ENCODE measurements around the gene FBXO39. TPM values are rescaled to one million over a fixed set of nuclear protein-coding genes. Genes with fewer than 3 reads are reported as not detected.
"Not testable (repeated sequence)": the region's sequence is repeated elsewhere in the genome, so short reads cannot be mapped to it uniquely, and the experiment has no call there.

FBXO39 gene
- total and polyA plus RNA-seq, 7 donors = 0.52 TPM; not detected in 6

DNA sequence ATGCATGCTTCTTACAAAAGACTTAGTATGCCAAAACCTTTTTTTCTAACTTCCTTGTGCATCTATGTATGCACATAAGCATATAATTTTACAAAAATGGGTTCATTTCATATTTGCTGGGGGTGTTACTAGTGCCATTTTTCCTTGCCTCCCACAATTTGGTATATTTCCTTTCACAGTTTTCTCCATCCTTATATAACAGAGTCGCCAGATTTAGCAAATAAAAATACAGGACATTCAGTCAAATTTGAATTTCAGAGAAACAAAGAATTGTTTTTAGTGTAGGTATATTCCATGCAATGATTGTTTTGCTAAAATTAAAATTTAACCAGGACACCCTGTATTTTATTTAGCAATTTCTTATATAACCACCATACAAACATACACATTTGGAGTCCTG lies 4.0 kb upstream of the FBXO39 start:
- no peak overlapping the region for H3K4me3 ChIP-seq
- H3K9me3 ChIP-seq = peaks cover 6 to 26% (median 15%) of the 10 kb centered on the region in 4 donors
- H3K4me1 ChIP-seq = peaks cover 0 to 8% (median 3%) of the 10 kb centered on the region in 4 donors
- peaks cover 0 to 30% (median 8%) of the 10 kb centered on the region in 3 donors for H3K27me3 ChIP-seq
- peaks cover 26 to 73% (median 49%) of the 10 kb centered on the region in 4 donors for H3K36me3 ChIP-seq
- intact Hi-C loops (cut with DNase I) = no loop called here
- no peak overlapping the region for H3K27ac ChIP-seq
- 94 to 99% methylated on average over 1 of the region's 1 CpG for WGBS, 2 donors
- TF ChIP-seq POLR2A (IDR thresholded peaks at IDR 0.05) = no peak
- TF ChIP-seq, protein P1, sequence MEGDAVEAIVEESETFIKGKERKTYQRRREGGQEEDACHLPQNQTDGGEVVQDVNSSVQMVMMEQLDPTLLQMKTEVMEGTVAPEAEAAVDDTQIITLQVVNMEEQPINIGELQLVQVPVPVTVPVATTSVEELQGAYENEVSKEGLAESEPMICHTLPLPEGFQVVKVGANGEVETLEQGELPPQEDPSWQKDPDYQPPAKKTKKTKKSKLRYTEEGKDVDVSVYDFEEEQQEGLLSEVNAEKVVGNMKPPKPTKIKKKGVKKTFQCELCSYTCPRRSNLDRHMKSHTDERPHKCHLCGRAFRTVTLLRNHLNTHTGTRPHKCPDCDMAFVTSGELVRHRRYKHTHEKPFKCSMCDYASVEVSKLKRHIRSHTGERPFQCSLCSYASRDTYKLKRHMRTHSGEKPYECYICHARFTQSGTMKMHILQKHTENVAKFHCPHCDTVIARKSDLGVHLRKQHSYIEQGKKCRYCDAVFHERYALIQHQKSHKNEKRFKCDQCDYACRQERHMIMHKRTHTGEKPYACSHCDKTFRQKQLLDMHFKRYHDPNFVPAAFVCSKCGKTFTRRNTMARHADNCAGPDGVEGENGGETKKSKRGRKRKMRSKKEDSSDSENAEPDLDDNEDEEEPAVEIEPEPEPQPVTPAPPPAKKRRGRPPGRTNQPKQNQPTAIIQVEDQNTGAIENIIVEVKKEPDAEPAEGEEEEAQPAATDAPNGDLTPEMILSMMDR (IDR thresholded peaks at IDR 0.05) = no peak
- no peak for TF ChIP-seq POLR2AphosphoS5 (IDR thresholded peaks at IDR 0.05)
- TF ChIP-seq EP300 (IDR thresholded peaks at IDR 0.05) = no peak
- DNase-seq = no peak

GRCh38 chr17:6774906-6775305 lies 1.1 kb upstream of the FBXO39 start:
- H3K4me3 ChIP-seq; H3K27ac ChIP-seq; DNase-seq; intact Hi-C loops (cut with DNase I); H3K4me1 ChIP-seq: not testable (repeated sequence)
- Histone ChIP-seq H3K27me3 (peaks cover 0 to 43% (median 8%) of the 10 kb centered on the region in 3 donors), H3K9me3 (peaks cover 0 to 14% (median 8%) of the 10 kb centered on the region in 4 donors), H3K36me3 (peaks cover 21 to 44% (median 31%) of the 10 kb centered on the region in 4 donors)
- 96 to 97% methylated on average over 8 of the region's 8 CpGs for WGBS, 2 donors

DNA sequence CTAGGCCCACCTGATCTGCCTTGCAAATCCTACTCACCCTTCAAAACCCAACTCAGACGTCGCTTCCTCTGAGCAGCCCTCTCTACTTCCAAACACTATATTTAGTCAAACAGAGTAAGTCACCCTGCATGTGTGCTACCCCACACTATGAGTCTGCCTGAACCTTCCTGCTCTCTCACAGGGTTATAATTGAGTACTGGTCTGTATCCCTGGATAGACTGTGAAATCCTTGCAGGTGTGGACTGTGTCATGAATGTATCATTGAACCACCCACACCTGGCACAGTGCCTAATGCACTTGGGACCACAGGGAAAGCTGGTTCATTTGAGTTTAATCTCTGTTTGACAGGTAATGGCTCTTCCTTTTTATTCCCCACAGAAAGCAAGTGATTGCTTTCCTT lies 3.4 kb downstream of the FBXO39 start:
- peaks cover 0 to 7% (median 4%) of the 10 kb centered on the region in 4 donors for H3K9me3 ChIP-seq
- H3K4me1 ChIP-seq = peaks cover 0 to 8% (median 3%) of the 10 kb centered on the region in 4 donors
- no peak for DNase-seq
- TF ChIP-seq, protein P1 (IDR thresholded peaks at IDR 0.05) = no peak
- no peak for TF ChIP-seq EP300 (IDR thresholded peaks at IDR 0.05)
- TF ChIP-seq POLR2A (IDR thresholded peaks at IDR 0.05) = no peak
- TF ChIP-seq POLR2AphosphoS5 (IDR thresholded peaks at IDR 0.05) = no peak
- H3K27me3 ChIP-seq = peaks cover 0 to 54% (median 8%) of the 10 kb centered on the region in 3 donors
- H3K4me3 ChIP-seq = no peak overlapping the region
- H3K27ac ChIP-seq = no peak overlapping the region
- intact Hi-C loops (cut with DNase I) = no loop called here
- no peaks in the 10 kb centered on the region for H3K36me3 ChIP-seq
- 63 to 80% methylated on average over 2 of the region's 2 CpGs for WGBS, 2 donors

DNA sequence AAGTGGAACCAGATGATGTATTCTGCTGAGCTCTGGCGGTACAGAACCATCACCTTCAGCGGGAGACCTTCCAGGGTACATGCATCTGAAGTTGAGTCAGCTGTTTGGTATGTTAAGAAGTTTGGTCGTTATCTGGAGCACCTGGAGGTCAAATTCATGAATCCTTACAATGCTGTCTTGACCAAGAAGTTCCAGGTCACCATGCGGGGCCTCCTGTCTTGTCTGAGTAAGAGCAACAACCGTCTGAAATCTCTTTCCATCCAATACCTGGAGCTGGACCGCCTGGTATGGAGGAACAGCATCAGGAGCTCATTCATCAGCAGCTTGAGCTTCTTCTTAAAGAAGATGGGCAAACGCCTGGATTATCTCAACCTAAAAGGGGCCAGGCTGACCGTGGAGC lies 4.0 kb downstream of the FBXO39 start:
- no peak for DNase-seq
- Histone ChIP-seq H3K27me3 (peaks cover 0 to 48% (median 8%) of the 10 kb centered on the region in 3 donors), H3K4me1 (peaks cover 0 to 8% (median 3%) of the 10 kb centered on the region in 4 donors), H3K4me3 (no peak overlapping the region), H3K9me3 (peaks cover 0 to 3% (median under 1%) of the 10 kb centered on the region in 4 donors), H3K36me3 (no peaks in the 10 kb centered on the region), H3K27ac (no peak overlapping the region)
- intact Hi-C loops (cut with DNase I) = no loop called here
- WGBS, 2 donors = 82 to 86% methylated on average over 8 of the region's 8 CpGs
- TF ChIP-seq EP300 (IDR thresholded peaks at IDR 0.05) (no peak), POLR2A (IDR thresholded peaks at IDR 0.05) (no peak), POLR2AphosphoS5 (IDR thresholded peaks at IDR 0.05) (no peak)
- TF ChIP-seq, protein P1 (IDR thresholded peaks at IDR 0.05) = no peak

GRCh38 chr17:6780886-6781285 lies 4.9 kb downstream of the FBXO39 start:
- TF ChIP-seq, protein P1 (IDR thresholded peaks at IDR 0.05) = no peak
- TF ChIP-seq POLR2AphosphoS5 (IDR thresholded peaks at IDR 0.05) (no peak), POLR2A (IDR thresholded peaks at IDR 0.05) (no peak), EP300 (IDR thresholded peaks at IDR 0.05) (no peak)
- Histone ChIP-seq H3K4me1 (peaks cover 0 to 4% (median 2%) of the 10 kb centered on the region in 4 donors), H3K9me3 (peaks cover 0 to 5% (median 0%) of the 10 kb centered on the region in 4 donors), H3K36me3 (no peaks in the 10 kb centered on the region), H3K27ac (no peak overlapping the region), H3K27me3 (peaks cover 0 to 40% (median 8%) of the 10 kb centered on the region in 3 donors), H3K4me3 (no peak overlapping the region)
- intact Hi-C loops (cut with DNase I) = no loop called here
- WGBS, 2 donors = 61 to 77% methylated on average over 3 of the region's 3 CpGs
- DNase-seq = no peak
